GM12878 (cell line): ENCODE results near the gene PRCC. TPM values are rescaled to one million over a fixed set of nuclear protein-coding genes. Genes with fewer than 3 reads are reported as not detected.
A peak's percentile ranks its signal among the peaks of the same experiment; 100 is the strongest.

ENCODE experiments used
- ATAC-seq: fragments of 200-7000 bp; cut with Tn5 transposase; 3 replicates; pipeline ENCODE4 v1.9.1; 2020; ENCODE audit warnings: mild to moderate bottlenecking, moderate library complexity
- BruUV-seq: library from RNA; stranded (reverse); fragments of 400-500 nt; replicated peaks from 2 replicates; lab custom pipeline; 2021; lab: Mats Ljungman, UMichigan
- CTCF ChIA-PET: fragments of 300-600 bp; sonication (Branson Sonifier 250); formaldehyde crosslinking; extraction: SDS; loops from one replicate; lab custom pipeline; 2021; ENCODE audit warnings: inconsistent platforms; lab: Yijun Ruan, JAX
- POLR2A ChIA-PET: fragments of 350-600 bp; formaldehyde crosslinking; extraction: SDS; loops from one replicate; lab custom pipeline; 2021; ENCODE audit warnings: inconsistent platforms; lab: Charles Lee
- RAD21 ChIA-PET: fragments of 300-600 bp; sonication (Branson Sonifier 250); formaldehyde crosslinking; loops from one replicate; lab custom pipeline; 2023; ENCODE audit warnings: antibody characterized with exemption; ENCODE audit not compliant: unreplicated experiment; lab: Charles Lee
- SMC1A ChIA-PET: fragments of 300-600 bp; sonication (Branson Sonifier 250); formaldehyde crosslinking; loops from one replicate; lab custom pipeline; 2023; ENCODE audit not compliant: unreplicated experiment, uncharacterized antibody; lab: Charles Lee
- DNase-seq: peaks from one replicate; pipeline ENCODE4 v3.0.0-alpha.2; 2011; ENCODE audit warnings: low read depth, low spot score
- FAIRE-seq: peaks from 3 replicates; lab custom pipeline; 2011; peaks lifted over from hg19 to GRCh38; lab: Jason Lieb, UNC
- H2AFZ ChIP-seq: 2 replicates; pipeline ENCODE4 v1.6.0; 2011; ENCODE audit warnings: low read depth, low read length, control low read depth; ENCODE audit not compliant: control insufficient read depth
- H3K27ac ChIP-seq: 2 replicates; pipeline ENCODE4 v1.5.1; 2011; ENCODE audit warnings: control low read depth; ENCODE audit not compliant: control insufficient read depth, insufficient read depth
- H3K27me3 ChIP-seq, 2 experiments: replicated peaks in 1 of 2; 2 replicates each; pipeline versions ENCODE4 v1.6.0 to v1.6.1; 2011; ENCODE audit warnings: low read length in 1 of 2; ENCODE audit not compliant: control insufficient read depth in 2 of 2, insufficient read depth in 2 of 2
- H3K36me3 ChIP-seq, 2 experiments: 2 replicates each; pipeline ENCODE4 v1.5.1; 2011; ENCODE audit warnings: low read length in 1 of 2; ENCODE audit not compliant: control insufficient read depth in 2 of 2, insufficient read depth in 2 of 2
- H3K4me1 ChIP-seq: 2 replicates; pipeline ENCODE4 v1.6.1; 2011; ENCODE audit warnings: mild to moderate bottlenecking, low read length, moderate library complexity, mixed read lengths; ENCODE audit not compliant: control insufficient read depth, insufficient read depth
- H3K4me2 ChIP-seq: 2 replicates; pipeline ENCODE4 v1.6.0; 2011; ENCODE audit warnings: control low read depth; ENCODE audit not compliant: control insufficient read depth, insufficient read depth
- H3K4me3 ChIP-seq: fragments of 200-600 bp; sonication (generic); 2 replicates; pipeline ENCODE4 v1.5.1; 2016
- H3K79me2 ChIP-seq: 2 replicates; pipeline ENCODE4 v1.6.0; 2011; ENCODE audit warnings: low read length; ENCODE audit not compliant: control insufficient read depth, insufficient read depth
- H3K9ac ChIP-seq: 2 replicates; pipeline ENCODE4 v1.8.0; 2011; ENCODE audit warnings: low read length, control low read depth, mixed read lengths; ENCODE audit not compliant: control insufficient read depth, insufficient read depth
- H3K9me3 ChIP-seq: replicated peaks from 3 replicates; pipeline ENCODE4 v1.5.1; 2011; ENCODE audit warnings: mild to moderate bottlenecking, low read length; ENCODE audit not compliant: control insufficient read depth, insufficient read depth
- H4K20me1 ChIP-seq: 2 replicates; pipeline ENCODE4 v1.6.0; 2011; ENCODE audit not compliant: control insufficient read depth, insufficient read depth
- ASH2L ChIP-seq: fragments of 300-600, 200-600 bp; sonication (generic); IDR thresholded peaks from 2 replicates; pipeline ENCODE4 v1.6.1; 2017; ENCODE audit warnings: low read depth, mild to moderate bottlenecking, borderline replicate concordance
- BRCA1 ChIP-seq: IDR thresholded peaks from 2 replicates; pipeline ENCODE4 v1.6.1; 2011; ENCODE audit warnings: low read depth, low read length, improper control_type of control experiment
- CTCF ChIP-seq, 3 experiments: IDR thresholded peaks in 2 of 3; conservative IDR thresholded peaks in 1 of 3; 2 replicates each; pipeline ENCODE4 v1.5.1; 2011; ENCODE audit warnings: low read depth in 3 of 3, low read length in 3 of 3, mild to moderate bottlenecking in 3 of 3, control low read depth in 2 of 3, moderate library complexity in 2 of 3, inconsistent platforms in 1 of 3, mixed read lengths in 1 of 3; ENCODE audit not compliant: control insufficient read depth in 2 of 3, insufficient read depth in 1 of 3; ENCODE audit errors: extremely low read depth in 1 of 3
- E2F8 ChIP-seq: fragments of 450-650 bp; IDR thresholded peaks from 2 replicates; pipeline ENCODE4 v1.6.1; 2018; ENCODE audit warnings: mild to moderate bottlenecking, low read depth, moderate library complexity; ENCODE audit not compliant: partially characterized antibody
- HDAC6 ChIP-seq: fragments of 200-600 bp; sonication (generic); IDR thresholded peaks from one replicate; pipeline ENCODE4 v1.8.0; 2017; ENCODE audit warnings: antibody characterized with exemption; ENCODE audit not compliant: unreplicated experiment
- LARP7 ChIP-seq: fragments of 450-650 bp; IDR thresholded peaks from 2 replicates; pipeline ENCODE4 v1.6.1; 2017; ENCODE audit warnings: mild to moderate bottlenecking
- MLLT1 ChIP-seq: fragments of 450-650 bp; IDR thresholded peaks from 2 replicates; pipeline ENCODE4 v1.6.1; 2016; ENCODE audit warnings: mild to moderate bottlenecking
- MYC ChIP-seq: IDR thresholded peaks from 2 replicates; pipeline ENCODE4 v1.6.1; 2011; ENCODE audit warnings: mild to moderate bottlenecking, low read length, moderate library complexity, inconsistent platforms; ENCODE audit not compliant: insufficient read depth, insufficient replicate concordance, insufficient read length, severe bottlenecking
- NRF1 ChIP-seq: conservative IDR thresholded peaks from 2 replicates; pipeline ENCODE4 v1.6.1; 2011; ENCODE audit warnings: mild to moderate bottlenecking, low read depth, low read length, improper control_type of control experiment
- RELB ChIP-seq: fragments of 450-650 bp; IDR thresholded peaks from 2 replicates; pipeline ENCODE4 v1.6.1; 2017; ENCODE audit warnings: low read depth, mild to moderate bottlenecking, moderate library complexity
- SREBF2 ChIP-seq: IDR thresholded peaks from 2 replicates; pipeline ENCODE4 v1.6.1; 2012; ENCODE audit warnings: mild to moderate bottlenecking, low read length
- YY1 ChIP-seq: IDR thresholded peaks from 2 replicates; pipeline ENCODE4 v1.6.1; 2011; ENCODE audit warnings: low read depth, mild to moderate bottlenecking, low read length
- ZBTB33 ChIP-seq: fragments of 450-650 bp; IDR thresholded peaks from 2 replicates; pipeline ENCODE4 v1.6.1; 2017; ENCODE audit warnings: mild to moderate bottlenecking
- WGBS: methylation state at CpG from one replicate; pipeline ENCODE4 v1.1.6; 2016; ENCODE audit warnings: low lambda C conversion rate; ENCODE audit not compliant: insufficient replicate concordance, insufficient coverage; ENCODE audit errors: missing lambda C conversion rate; 5-methylcytosine and 5-hydroxymethylcytosine counted together
- in situ Hi-C: fragments of 300-500 bp; cut with MboI; formaldehyde crosslinking; loops from 9 replicates; pipeline ENCODE4 v1.14.3; 2018; ENCODE audit warnings: mixed read lengths
- intact Hi-C: fragments of 100-400 bp; cut with micrococcal nuclease; formaldehyde crosslinking; loops from one replicate; pipeline ENCODE4 v1.14.2; 2022; ENCODE audit not compliant: unreplicated experiment
- polyA plus RNA-seq, 11 experiments: library from polyadenylated mRNA; depleted of rRNA in 4 of 11; unstranded in 6 of 11; stranded (reverse) in 5 of 11; fragments of >200 nt; fragmentation: Nextera tagmentation in 4 of 11; fragmentation: Illumina TruSeq in 1 of 11; extraction: Ambion mirVana in 4 of 11; extraction: Trizol in 1 of 11; gene quantifications; 1 replicate in 1 of 11; 2 replicates in 10 of 11; pipeline versions ENCODE4 v1.2.1 to v1.2.3, GENCODE V29; 2011 to 2016; ENCODE audit warnings: inconsistent platforms in 2 of 11, missing spikeins in 2 of 11, low read depth in 1 of 11
- total RNA-seq, 4 experiments: library from RNA; depleted of rRNA in 3 of 4; stranded (reverse); fragments of >200 nt in 3 of 4; fragmentation: Illumina TruSeq in 1 of 4; extraction: Trizol in 1 of 4; gene quantifications; 2 replicates each; pipeline versions ENCODE4 v1.2.1 to v1.2.3, GENCODE V29; 2013 to 2021

The PRCC gene
- total and polyA plus RNA-seq, 10 of the 15 experiments (the other 5 are each of a cell fraction or from before 2014, with no cell fraction given), result 23.8 to 132 (median 63.1) TPM

- POLR2A ChIA-PET, result interaction anchor here (0.6 to 0.9 kb wide), 2 partner anchors 7 to 26 kb away, joined by 3 to 4 read pairs; no protein-coding TSS in a partner anchor
- in situ Hi-C loops, result no loop called here
- SMC1A ChIA-PET, result interaction anchor here (0.6 to 10.0 kb wide), 8 partner anchors 9 to 139 kb away, joined by 3 to 168 read pairs (median 4); partner anchors contain the start of gene NTRK1
- TF ChIP-seq SREBF2 (no peak), YY1 (no peak), HDAC6 (no peak), MLLT1 (no peak), ZBTB33 (no peak), MYC (no peak), NRF1 (no peak), E2F8 (no peak), CTCF (IDR thresholded peaks at IDR 0.05 in 2 of 3, conservative IDR thresholded peaks at IDR 0.05 in 1 of 3; ENCODE audit: control insufficient read depth in 2 of 3, extremely low read depth in 1 of 3, insufficient read depth in 1 of 3, low read depth in 3 of 3, low read length in 3 of 3) (no peak), BRCA1 (no peak), RELB (no peak), ASH2L (no peak), LARP7 (no peak)
These were observed 46.2 kb upstream of the PRCC start for GRCh38 chr1:156721131-156721530.

More at GRCh38 chr1:156721131-156721530, 46.2 kb upstream of the PRCC start:
- no TSS peak for BruUV-seq
- WGBS, result 100% methylated on average over 2 of the region's 2 CpGs
- Histone ChIP-seq H3K4me2 (no peak overlapping the region), H3K9ac (peak overlapping the region; percentile 15; the same call in 1 of the 2 replicates), H3K27me3 (no peaks in the 10 kb centered on the region), H3K79me2 (peaks cover 47% of the 10 kb centered on the region), H3K9me3 (no peaks in the 10 kb centered on the region), H4K20me1 (peaks cover 7% of the 10 kb centered on the region), H3K27ac (peak overlapping the region; percentile 72), H2AFZ (no peak overlapping the region), H3K4me1 (peaks cover 16% of the 10 kb centered on the region), H3K36me3 (peaks cover 16 to 39% of the 10 kb centered on the region in 2 experiments), H3K4me3 (no peak overlapping the region)
- DNase-seq (no peak), FAIRE-seq (no peak), ATAC-seq (peak; percentile 9)
- RAD21 ChIA-PET, result interaction anchor here (0.5 to 1.7 kb wide), 11 partner anchors 14 to 319 kb away, joined by 3 to 16 read pairs (median 4); partner anchors contain the start of gene MRPL24
- CTCF ChIA-PET, result interaction anchor here (0.9 to 11.2 kb wide), 13 partner anchors 8 to 169 kb away, joined by 3 to 433 read pairs (median 6); partner anchors contain the start of genes CRABP2, NAXE and NTRK1
- intact Hi-C loops, result loop anchor here (10.0 kb wide), 2 partner anchors 56 to 96 kb away; no protein-coding TSS in a partner anchor
